Mesothelial cell of epicardium (in vitro differentiated cells): Measurements from ENCODE around the gene P2RX4. TPM values are rescaled to one million over a fixed set of nuclear protein-coding genes. Genes with fewer than 3 reads are reported as not detected.

Source experiments
- DNase-seq, 2 experiments: peaks; one replicate each; pipeline ENCODE4 v3.0.0; 2021; ENCODE audit warnings: low spot score in 2 of 2; ENCODE audit not compliant: unreplicated experiment in 2 of 2
- H3K27ac Mint-ChIP-seq: 2 replicates; pipeline ENCODE4 v1.8.0; 2021; ENCODE audit warnings: mixed read lengths
- H3K27me3 Mint-ChIP-seq: 2 replicates; pipeline ENCODE4 v1.8.0; 2021; ENCODE audit warnings: low read depth, mixed read lengths
- H3K36me3 Mint-ChIP-seq: 2 replicates; pipeline ENCODE4 v1.8.0; 2021; ENCODE audit warnings: mixed read lengths
- H3K4me1 Mint-ChIP-seq: 2 replicates; pipeline ENCODE4 v1.8.0; 2021; ENCODE audit warnings: mixed read lengths
- H3K4me3 Mint-ChIP-seq: 2 replicates; pipeline ENCODE4 v1.8.0; 2021; ENCODE audit warnings: mild to moderate bottlenecking, moderate library complexity, mixed read lengths
- H3K9me3 Mint-ChIP-seq: 2 replicates; pipeline ENCODE4 v1.8.0; 2021; ENCODE audit warnings: mixed read lengths
- total RNA-seq: library from RNA; stranded (reverse); gene quantifications from 3 replicates; pipeline ENCODE4 v1.2.1, GENCODE V29; 2021
- TF ChIP-seq, protein P1 (sequence below): fragments of 200-600 bp; sonication (generic); IDR thresholded peaks from one replicate; pipeline ENCODE4 v1.5.0; 2021; ENCODE audit warnings: antibody characterized with exemption; ENCODE audit not compliant: unreplicated experiment

The P2RX4 gene
- total RNA-seq, 1 donor from 2014 or later, result 19.3 TPM

DNA sequence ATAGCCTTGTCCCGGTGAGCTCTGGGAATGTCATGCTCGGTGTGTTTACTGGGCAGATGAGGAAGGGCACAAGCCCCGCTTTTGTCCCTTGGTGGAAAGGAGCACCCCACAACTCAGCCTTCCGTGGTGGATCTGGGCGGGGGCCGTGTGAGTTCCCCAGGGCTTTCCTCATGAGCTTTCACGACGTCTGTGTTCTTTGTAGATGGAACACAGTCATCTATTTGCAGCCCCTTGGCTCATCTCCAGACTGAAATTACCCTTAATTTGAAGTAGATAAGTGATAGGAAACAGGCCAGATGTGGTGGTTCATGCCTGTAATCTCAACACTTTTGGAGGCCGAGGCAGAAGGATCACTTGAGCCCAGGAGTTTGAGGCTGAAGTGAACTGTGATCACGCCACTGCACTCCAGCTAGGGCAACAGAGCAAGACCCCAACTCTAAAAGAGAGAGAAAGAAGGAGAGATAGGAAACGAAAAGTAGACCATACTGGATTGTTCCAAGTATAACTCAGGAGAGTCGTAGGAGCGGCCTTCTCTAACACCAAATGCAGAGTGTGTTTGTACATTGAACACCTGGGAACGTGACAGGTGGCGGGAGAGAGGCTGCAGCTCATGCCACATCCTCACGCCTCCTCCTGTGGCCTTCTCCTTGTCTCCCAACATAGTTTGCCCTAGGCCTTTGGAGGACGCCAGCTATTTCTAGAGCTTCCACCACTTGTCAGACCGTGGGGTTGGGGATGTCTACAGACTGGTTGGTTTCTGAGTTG lies 8.8 kb downstream of the P2RX4 start:
- no peak overlapping the region for H3K4me3 Mint-ChIP-seq

DNA sequence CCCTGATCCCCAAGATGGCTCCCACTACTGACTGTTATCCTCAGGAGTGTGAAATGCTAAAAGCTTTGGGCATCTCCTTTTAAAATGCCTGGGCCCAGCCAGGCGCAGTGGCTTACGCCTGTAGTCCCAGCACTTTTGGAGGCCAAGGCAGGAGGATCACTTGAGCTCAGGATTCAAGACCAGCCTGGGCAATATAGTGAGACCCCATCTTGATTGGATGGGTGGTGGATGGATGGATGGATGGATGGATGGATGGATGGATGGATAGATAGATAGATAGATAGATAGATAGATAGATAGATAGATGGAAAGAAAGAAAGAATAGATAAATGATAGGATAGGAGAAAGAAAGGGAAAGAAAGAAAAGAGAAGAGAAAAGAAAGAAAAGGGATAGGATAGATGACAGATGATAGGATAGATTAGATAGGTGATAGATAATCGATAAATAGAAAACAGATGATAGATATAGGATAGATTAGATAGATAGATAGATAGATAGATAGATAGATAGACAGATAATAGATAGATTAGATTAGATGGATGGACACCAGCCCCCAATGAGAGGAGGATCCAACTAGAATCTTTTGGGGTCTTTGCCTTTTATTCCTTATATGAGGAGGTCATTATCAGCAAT lies 9.5 kb downstream of the P2RX4 start:
- Mint-ChIP-seq H3K9me3 (no peaks in the 10 kb centered on the region), H3K27ac (no peak overlapping the region), H3K4me1 (no peaks in the 10 kb centered on the region), H3K27me3 (no peaks in the 10 kb centered on the region), H3K36me3 (peaks cover 21% of the 10 kb centered on the region), H3K4me3 (no peak overlapping the region)
- no peak for DNase-seq
- TF ChIP-seq, protein P1, sequence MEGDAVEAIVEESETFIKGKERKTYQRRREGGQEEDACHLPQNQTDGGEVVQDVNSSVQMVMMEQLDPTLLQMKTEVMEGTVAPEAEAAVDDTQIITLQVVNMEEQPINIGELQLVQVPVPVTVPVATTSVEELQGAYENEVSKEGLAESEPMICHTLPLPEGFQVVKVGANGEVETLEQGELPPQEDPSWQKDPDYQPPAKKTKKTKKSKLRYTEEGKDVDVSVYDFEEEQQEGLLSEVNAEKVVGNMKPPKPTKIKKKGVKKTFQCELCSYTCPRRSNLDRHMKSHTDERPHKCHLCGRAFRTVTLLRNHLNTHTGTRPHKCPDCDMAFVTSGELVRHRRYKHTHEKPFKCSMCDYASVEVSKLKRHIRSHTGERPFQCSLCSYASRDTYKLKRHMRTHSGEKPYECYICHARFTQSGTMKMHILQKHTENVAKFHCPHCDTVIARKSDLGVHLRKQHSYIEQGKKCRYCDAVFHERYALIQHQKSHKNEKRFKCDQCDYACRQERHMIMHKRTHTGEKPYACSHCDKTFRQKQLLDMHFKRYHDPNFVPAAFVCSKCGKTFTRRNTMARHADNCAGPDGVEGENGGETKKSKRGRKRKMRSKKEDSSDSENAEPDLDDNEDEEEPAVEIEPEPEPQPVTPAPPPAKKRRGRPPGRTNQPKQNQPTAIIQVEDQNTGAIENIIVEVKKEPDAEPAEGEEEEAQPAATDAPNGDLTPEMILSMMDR, result no peak

More for the DNA sequence above, 8.8 kb downstream of the P2RX4 start:
- TF ChIP-seq, protein P1, result no peak
- DNase-seq, result no peak
- no peaks in the 10 kb centered on the region for H3K4me1 Mint-ChIP-seq
- H3K9me3 Mint-ChIP-seq, result no peaks in the 10 kb centered on the region
- peaks cover 19% of the 10 kb centered on the region for H3K36me3 Mint-ChIP-seq
- no peaks in the 10 kb centered on the region for H3K27me3 Mint-ChIP-seq
- no peak overlapping the region for H3K27ac Mint-ChIP-seq

DNA sequence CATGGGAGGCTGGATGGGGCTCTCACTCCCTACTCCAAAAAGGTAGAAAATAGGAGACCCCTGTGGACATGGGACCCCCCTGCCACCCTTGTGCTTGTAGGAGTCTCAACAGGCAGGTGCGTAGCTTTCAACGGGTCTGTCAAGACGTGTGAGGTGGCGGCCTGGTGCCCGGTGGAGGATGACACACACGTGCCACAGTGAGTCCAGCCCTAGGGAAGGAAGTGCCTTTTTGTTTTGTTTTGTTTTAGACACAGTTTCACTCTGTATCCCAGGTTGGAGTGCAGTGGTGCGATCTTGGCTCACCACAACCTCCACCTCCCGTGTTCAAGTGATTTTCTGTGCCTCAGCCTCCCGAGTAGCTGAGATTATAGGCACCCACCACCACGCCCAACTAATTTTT lies 12.9 kb downstream of the P2RX4 start:
- DNase-seq, result no peak
- Mint-ChIP-seq H3K4me1 (peaks cover 7% of the 10 kb centered on the region), H3K4me3 (no peak overlapping the region), H3K27me3 (no peaks in the 10 kb centered on the region), H3K36me3 (peaks cover 21% of the 10 kb centered on the region), H3K27ac (no peak overlapping the region), H3K9me3 (no peaks in the 10 kb centered on the region)
- TF ChIP-seq, protein P1, result no peak

DNA sequence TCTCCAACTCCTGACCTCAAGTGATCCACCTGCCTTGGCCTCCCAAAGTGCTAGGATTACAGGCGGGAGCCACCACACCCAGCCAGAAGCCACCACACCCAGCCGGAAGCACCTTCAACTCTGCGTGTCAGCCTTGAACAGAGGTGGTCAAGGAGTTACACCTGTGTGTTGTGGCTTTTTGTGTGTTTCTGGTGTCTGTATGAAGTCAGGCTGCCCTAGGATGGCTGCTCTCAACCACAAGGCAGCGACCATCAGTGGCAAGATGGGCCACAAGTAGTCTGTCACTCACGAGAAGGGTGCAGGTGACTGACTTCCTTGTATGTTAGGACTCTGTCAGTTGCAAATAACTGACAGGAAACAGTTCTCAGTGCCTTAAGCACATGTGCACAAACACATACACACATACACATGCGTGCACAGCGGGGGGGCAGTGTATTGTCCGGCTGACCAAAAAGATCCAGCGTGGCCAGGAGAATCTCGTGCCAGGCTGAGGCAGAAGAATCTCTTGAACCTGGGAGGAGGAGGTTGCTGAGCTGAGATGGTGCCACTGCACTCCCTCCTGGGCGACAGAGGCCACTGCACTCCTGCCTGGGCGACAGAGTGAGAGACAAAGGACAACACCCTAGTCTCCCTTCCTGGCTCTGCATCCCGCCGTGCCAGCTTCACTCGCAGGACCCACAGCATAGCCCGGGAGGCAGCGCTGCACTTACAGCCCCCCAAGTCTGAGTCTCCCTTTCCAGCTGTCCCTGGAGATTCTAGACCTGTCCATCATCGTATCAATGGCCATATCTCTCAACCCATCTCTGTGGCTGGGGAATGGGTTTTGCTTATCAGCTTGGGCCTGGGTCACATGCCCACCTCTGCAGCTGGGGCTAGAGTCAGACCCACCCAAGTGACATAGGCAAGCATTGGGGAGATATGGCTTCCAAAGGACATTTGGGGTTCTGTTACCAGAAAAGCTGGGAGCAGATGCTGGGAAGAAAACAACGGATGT lies 13.7 kb downstream of the P2RX4 start:
- peaks cover 7% of the 10 kb centered on the region for H3K4me1 Mint-ChIP-seq
- H3K9me3 Mint-ChIP-seq, result no peaks in the 10 kb centered on the region
- DNase-seq, result no peak
- no peak overlapping the region for H3K4me3 Mint-ChIP-seq
- H3K27ac Mint-ChIP-seq, result no peak overlapping the region
- TF ChIP-seq, protein P1, result no peak
- peaks cover 18% of the 10 kb centered on the region for H3K36me3 Mint-ChIP-seq
- H3K27me3 Mint-ChIP-seq, result no peaks in the 10 kb centered on the region

DNA sequence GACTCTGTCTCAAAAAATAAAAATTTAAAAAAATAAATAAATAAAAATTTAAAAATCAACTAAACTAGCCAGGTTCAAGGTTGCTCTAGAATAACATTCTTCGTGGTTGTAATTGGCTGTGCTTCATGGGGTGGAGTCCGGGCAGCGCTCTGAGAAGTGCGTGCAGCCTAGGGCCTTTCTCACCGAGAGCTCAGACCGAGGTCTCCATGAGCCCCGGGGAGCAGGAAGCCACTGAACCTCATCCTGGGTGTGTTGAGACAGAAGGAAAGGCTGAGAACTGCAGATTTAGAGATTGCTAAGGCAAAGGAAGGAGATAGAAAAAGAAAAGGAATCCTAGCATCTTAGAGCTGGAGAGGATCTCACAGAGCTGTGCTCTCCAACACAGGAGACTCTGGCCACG lies 14.7 kb downstream of the P2RX4 start:
- TF ChIP-seq, protein P1, result no peak
- H3K27ac Mint-ChIP-seq, result no peak overlapping the region
- H3K9me3 Mint-ChIP-seq, result no peaks in the 10 kb centered on the region

More for the DNA sequence above, 14.7 kb downstream of the P2RX4 start:
- peaks cover 13% of the 10 kb centered on the region for H3K36me3 Mint-ChIP-seq
- DNase-seq, result no peak
- peaks cover 7% of the 10 kb centered on the region for H3K4me1 Mint-ChIP-seq
- no peak overlapping the region for H3K4me3 Mint-ChIP-seq
- no peaks in the 10 kb centered on the region for H3K27me3 Mint-ChIP-seq
